Neural progenitor cell (in vitro differentiated cells): ENCODE results near the gene PIP5K1B. TPM values are rescaled to one million over a fixed set of nuclear protein-coding genes. Genes with fewer than 3 reads are reported as not detected.

Experiments
- DNase-seq: peaks from one replicate; pipeline ENCODE4 v3.0.0-alpha.2; 2016; ENCODE audit warnings: low spot score
- H2AFZ ChIP-seq: fragments of 200-600 bp; sonication (generic); replicated peaks from 2 replicates; pipeline ENCODE4 v1.6.1; 2016; ENCODE audit warnings: antibody characterized with exemption
- H3F3A ChIP-seq: fragments of 200-600 bp; sonication (generic); 2 replicates; pipeline ENCODE4 v1.6.1; 2016; ENCODE audit warnings: antibody characterized with exemption, low read depth
- H3K27ac ChIP-seq: fragments of 200-600 bp; sonication (generic); 2 replicates; pipeline ENCODE4 v1.5.1; 2016; ENCODE audit warnings: mild to moderate bottlenecking
- H3K27me3 ChIP-seq: fragments of 200-600 bp; sonication (generic); 2 replicates; pipeline ENCODE4 v1.6.1; 2016; ENCODE audit warnings: mild to moderate bottlenecking, moderate library complexity
- H3K36me3 ChIP-seq: fragments of 200-600 bp; sonication (generic); 2 replicates; pipeline ENCODE4 v1.5.1; 2016
- H3K4me1 ChIP-seq: fragments of 200-600 bp; sonication (generic); 2 replicates; pipeline ENCODE4 v1.6.1; 2016; ENCODE audit warnings: mixed run types
- H3K4me2 ChIP-seq: fragments of 200-600 bp; sonication (generic); 2 replicates; pipeline ENCODE4 v1.6.1; 2016
- H3K4me3 ChIP-seq: fragments of 200-600 bp; sonication (generic); 2 replicates; pipeline ENCODE4 v1.5.1; 2016
- H3K79me2 ChIP-seq: fragments of 200-600 bp; sonication (generic); 2 replicates; pipeline ENCODE4 v1.6.1; 2016; ENCODE audit warnings: low read depth
- H3K9ac ChIP-seq: fragments of 200-600 bp; sonication (generic); 2 replicates; pipeline ENCODE4 v1.6.1; 2016
- H3K9me3 ChIP-seq: fragments of 200-600 bp; sonication (generic); 2 replicates; pipeline ENCODE4 v1.5.1; 2016; ENCODE audit warnings: low read depth
- H4K20me1 ChIP-seq: fragments of 200-600 bp; sonication (generic); 2 replicates; pipeline ENCODE4 v1.6.1; 2016; ENCODE audit warnings: low read depth
- H3K27ac Mint-ChIP-seq: 3 replicates; pipeline ENCODE4 v1.8.0; 2021; ENCODE audit warnings: mixed read lengths
- H3K27me3 Mint-ChIP-seq: 2 replicates; pipeline ENCODE4 v1.8.0; 2022; ENCODE audit warnings: low read depth, mild to moderate bottlenecking, inconsistent platforms, moderate library complexity, mixed read lengths; ENCODE audit not compliant: insufficient read depth
- H3K36me3 Mint-ChIP-seq: 3 replicates; pipeline ENCODE4 v1.8.0; 2021; ENCODE audit warnings: mixed read lengths
- H3K4me1 Mint-ChIP-seq: 3 replicates; pipeline ENCODE4 v1.8.0; 2021; ENCODE audit warnings: mixed read lengths
- H3K4me3 Mint-ChIP-seq: 3 replicates; pipeline ENCODE4 v1.8.0; 2021; ENCODE audit warnings: mild to moderate bottlenecking, moderate library complexity, mixed read lengths
- H3K9me3 Mint-ChIP-seq: 3 replicates; pipeline ENCODE4 v1.8.0; 2020; ENCODE audit warnings: mixed read lengths
- EZH2 ChIP-seq: fragments of 200-600 bp; sonication (generic); IDR thresholded peaks from 2 replicates; pipeline ENCODE4 v1.6.1; 2017; ENCODE audit warnings: antibody characterized with exemption, mild to moderate bottlenecking, moderate library complexity
- EZH2phosphoT487 ChIP-seq: fragments of 200-600 bp; sonication (generic); IDR thresholded peaks from 2 replicates; pipeline ENCODE4 v1.6.1; 2017; ENCODE audit warnings: antibody characterized with exemption
- total RNA-seq: library from RNA; depleted of rRNA; stranded (reverse); fragments of >200 nt; gene quantifications from 2 replicates; pipeline ENCODE4 v1.2.3, GENCODE V29; 2015; ENCODE audit warnings: low replicate concordance
- TF ChIP-seq, protein P1 (sequence below): fragments of 200-600 bp; sonication (generic); IDR thresholded peaks from 2 replicates; pipeline ENCODE4 v1.5.1; 2017; ENCODE audit warnings: antibody characterized with exemption, mild to moderate bottlenecking

The PIP5K1B gene
- total RNA-seq, 1 donor from 2014 or later: 3.2 TPM

DNA sequence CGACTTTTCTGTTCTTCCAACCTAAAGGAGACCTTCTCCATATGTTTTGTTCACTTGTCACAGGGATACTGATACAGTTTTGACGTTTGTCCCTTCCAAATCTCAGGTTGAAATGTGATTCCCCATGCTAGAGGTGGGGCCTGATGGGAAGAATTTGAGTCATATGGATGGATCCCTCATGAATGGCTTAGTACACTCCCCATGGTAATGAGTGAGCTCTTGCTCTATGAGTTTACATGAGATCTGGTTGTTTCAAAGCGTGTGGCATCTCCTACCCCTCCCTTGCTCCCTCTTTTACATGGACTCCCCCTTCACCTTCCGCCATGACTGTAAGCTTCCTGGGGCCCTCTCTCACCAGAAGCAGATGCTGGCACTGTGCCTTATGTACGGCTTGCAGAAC lies 6.9 kb downstream of the PIP5K1B start:
- DNase-seq: no peak

DNA sequence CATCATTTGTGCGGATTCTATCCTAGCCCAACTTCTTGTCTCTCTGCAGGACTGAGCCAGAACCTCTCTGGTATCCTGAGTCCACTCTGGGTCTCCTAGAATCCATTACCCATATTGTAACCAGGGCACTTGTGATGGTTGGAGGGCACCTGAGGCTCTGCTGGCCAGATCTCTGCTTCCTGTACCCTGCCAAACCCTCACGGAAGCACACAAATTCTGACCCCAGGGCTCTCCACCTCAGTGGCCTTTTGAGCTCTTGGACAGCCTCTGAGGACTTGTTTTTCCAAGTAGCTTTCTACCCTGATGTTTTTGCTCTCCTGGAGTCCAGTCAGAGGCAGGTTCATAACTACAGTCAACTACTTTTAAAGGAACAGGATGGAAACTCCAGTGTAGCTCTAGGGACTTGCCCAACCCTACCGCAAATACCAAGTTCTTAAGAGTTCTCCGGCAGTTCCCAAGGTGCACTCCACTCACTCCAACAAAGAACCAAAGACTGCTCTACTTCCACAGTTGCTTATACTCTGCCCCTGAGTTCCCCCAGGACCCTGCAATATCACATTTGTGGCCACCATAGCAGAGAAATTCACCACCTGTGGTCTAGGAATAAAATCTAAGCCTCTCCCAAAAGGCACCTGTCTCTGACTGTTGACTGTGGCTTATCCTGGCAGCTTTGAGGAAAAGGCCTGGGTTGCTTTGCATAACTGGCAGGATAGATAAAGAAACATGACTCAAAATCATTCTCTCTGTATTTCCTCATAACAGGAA lies 9.6 kb downstream of the PIP5K1B start:
- no peak for TF ChIP-seq EZH2phosphoT487
- no peaks in the 10 kb centered on the region for H3K79me2 ChIP-seq
- Mint-ChIP-seq H3K4me3 (no peak overlapping the region), H3K36me3 (peaks cover 23% of the 10 kb centered on the region), H3K27ac (no peak overlapping the region), H3K27me3 (no peaks in the 10 kb centered on the region), H3K4me1 (peaks cover 32% of the 10 kb centered on the region), H3K9me3 (peaks cover 4% of the 10 kb centered on the region)
- H3K9ac ChIP-seq: no peak overlapping the region
- H4K20me1 ChIP-seq: no peaks in the 10 kb centered on the region
- peaks cover 31% of the 10 kb centered on the region for H3K27me3 ChIP-seq
- no peak overlapping the region for H3K27ac ChIP-seq
- no peak overlapping the region for H2AFZ ChIP-seq
- no peaks in the 10 kb centered on the region for H3K36me3 ChIP-seq
- no peak overlapping the region for H3K4me2 ChIP-seq
- H3K4me3 ChIP-seq: no peak overlapping the region
- H3F3A ChIP-seq: no peaks in the 10 kb centered on the region
- no peak for DNase-seq
- H3K9me3 ChIP-seq: no peaks in the 10 kb centered on the region
- peaks cover 13% of the 10 kb centered on the region for H3K4me1 ChIP-seq

More for the DNA sequence above, 6.9 kb downstream of the PIP5K1B start:
- Histone ChIP-seq H3K4me3 (no peak overlapping the region), H3F3A (peaks cover 1% of the 10 kb centered on the region), H3K36me3 (no peaks in the 10 kb centered on the region), H3K4me1 (no peaks in the 10 kb centered on the region), H3K9ac (no peak overlapping the region), H3K4me2 (no peak overlapping the region), H4K20me1 (peaks cover 2% of the 10 kb centered on the region), H2AFZ (no peak overlapping the region), H3K27ac (no peak overlapping the region), H3K27me3 (peaks cover 54% of the 10 kb centered on the region), H3K79me2 (no peaks in the 10 kb centered on the region), H3K9me3 (no peaks in the 10 kb centered on the region)
- H3K4me1 Mint-ChIP-seq: peaks cover 31% of the 10 kb centered on the region
- H3K36me3 Mint-ChIP-seq: peaks cover 25% of the 10 kb centered on the region
- no peaks in the 10 kb centered on the region for H3K27me3 Mint-ChIP-seq
- TF ChIP-seq EZH2 (no peak), EZH2phosphoT487 (no peak)
- TF ChIP-seq, protein P1, sequence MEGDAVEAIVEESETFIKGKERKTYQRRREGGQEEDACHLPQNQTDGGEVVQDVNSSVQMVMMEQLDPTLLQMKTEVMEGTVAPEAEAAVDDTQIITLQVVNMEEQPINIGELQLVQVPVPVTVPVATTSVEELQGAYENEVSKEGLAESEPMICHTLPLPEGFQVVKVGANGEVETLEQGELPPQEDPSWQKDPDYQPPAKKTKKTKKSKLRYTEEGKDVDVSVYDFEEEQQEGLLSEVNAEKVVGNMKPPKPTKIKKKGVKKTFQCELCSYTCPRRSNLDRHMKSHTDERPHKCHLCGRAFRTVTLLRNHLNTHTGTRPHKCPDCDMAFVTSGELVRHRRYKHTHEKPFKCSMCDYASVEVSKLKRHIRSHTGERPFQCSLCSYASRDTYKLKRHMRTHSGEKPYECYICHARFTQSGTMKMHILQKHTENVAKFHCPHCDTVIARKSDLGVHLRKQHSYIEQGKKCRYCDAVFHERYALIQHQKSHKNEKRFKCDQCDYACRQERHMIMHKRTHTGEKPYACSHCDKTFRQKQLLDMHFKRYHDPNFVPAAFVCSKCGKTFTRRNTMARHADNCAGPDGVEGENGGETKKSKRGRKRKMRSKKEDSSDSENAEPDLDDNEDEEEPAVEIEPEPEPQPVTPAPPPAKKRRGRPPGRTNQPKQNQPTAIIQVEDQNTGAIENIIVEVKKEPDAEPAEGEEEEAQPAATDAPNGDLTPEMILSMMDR: no peak
- no peak overlapping the region for H3K27ac Mint-ChIP-seq
- no peak overlapping the region for H3K4me3 Mint-ChIP-seq
- peaks cover 4% of the 10 kb centered on the region for H3K9me3 Mint-ChIP-seq

DNA sequence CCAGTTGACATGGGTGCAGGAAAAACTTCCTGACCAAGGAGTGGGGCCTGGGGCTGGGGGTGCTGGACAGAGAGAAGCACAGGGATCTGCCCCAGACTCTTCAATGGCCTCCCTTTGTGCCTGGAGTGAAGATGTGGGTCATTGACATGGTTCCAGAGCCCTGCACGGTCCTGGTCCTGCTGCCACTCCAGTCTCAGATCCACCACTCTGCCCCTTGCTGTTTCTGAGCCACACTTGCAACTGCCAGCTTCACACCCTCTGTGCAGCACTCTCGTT lies 10.1 kb downstream of the PIP5K1B start:
- Histone ChIP-seq H3K27ac (no peak overlapping the region), H3K4me1 (peaks cover 15% of the 10 kb centered on the region), H3K4me3 (no peak overlapping the region), H3K27me3 (peaks cover 32% of the 10 kb centered on the region), H2AFZ (no peak overlapping the region), H4K20me1 (no peaks in the 10 kb centered on the region), H3K36me3 (no peaks in the 10 kb centered on the region), H3K9me3 (no peaks in the 10 kb centered on the region), H3F3A (no peaks in the 10 kb centered on the region), H3K79me2 (no peaks in the 10 kb centered on the region), H3K4me2 (no peak overlapping the region), H3K9ac (no peak overlapping the region)
- H3K27ac Mint-ChIP-seq: no peak overlapping the region
- H3K27me3 Mint-ChIP-seq: no peaks in the 10 kb centered on the region
- H3K4me1 Mint-ChIP-seq: peaks cover 27% of the 10 kb centered on the region
- no peak overlapping the region for H3K4me3 Mint-ChIP-seq
- peaks cover 4% of the 10 kb centered on the region for H3K9me3 Mint-ChIP-seq
- H3K36me3 Mint-ChIP-seq: peaks cover 23% of the 10 kb centered on the region
- DNase-seq: no peak
- TF ChIP-seq EZH2phosphoT487: no peak
- no peak for TF ChIP-seq EZH2
- TF ChIP-seq, protein P1: no peak
